ENCODE measurements around the gene TRIM50. TPM values are rescaled to one million over a fixed set of nuclear protein-coding genes. Genes with fewer than 3 reads are reported as not detected.

Gene TRIM50
- total RNA-seq, 3 donors from 2014 or later (not counting 1 experiment from before 2014, with no cell fraction given): not detected

GRCh38 chr7:73338321-73338720 is 10.4 kb upstream of the TRIM50 start:
- Mint-ChIP-seq H3K27me3 (ENCODE audit: low read depth in 2 of 2) (no peaks in the 10 kb centered on the region), H3K4me3 (no peak overlapping the region), H3K4me1 (peaks cover 0 to 5% of the 10 kb centered on the region in 2 donors), H3K9me3 (no peaks in the 10 kb centered on the region), H3K27ac (no peak overlapping the region), H3K36me3 (no peaks in the 10 kb centered on the region)
- Histone ChIP-seq H3K4me1 (ENCODE audit: control insufficient read depth, insufficient read depth, low read length) (no peaks in the 10 kb centered on the region), H3K9me3 (ENCODE audit: control insufficient read depth, insufficient read depth, low read length) (no peaks in the 10 kb centered on the region), H3K36me3 (ENCODE audit: control insufficient read depth, insufficient read depth, low read length) (no peaks in the 10 kb centered on the region), H3K4me3 (ENCODE audit: low read length) (no peak overlapping the region), H3K27ac (ENCODE audit: low read length) (no peak overlapping the region), H3K27me3 (ENCODE audit: control insufficient read depth, insufficient read depth, low read length) (no peaks in the 10 kb centered on the region)
- DNase-seq: no peak
- intact Hi-C loops (cut with micrococcal nuclease): no loop called here
- TF ChIP-seq, protein P1, sequence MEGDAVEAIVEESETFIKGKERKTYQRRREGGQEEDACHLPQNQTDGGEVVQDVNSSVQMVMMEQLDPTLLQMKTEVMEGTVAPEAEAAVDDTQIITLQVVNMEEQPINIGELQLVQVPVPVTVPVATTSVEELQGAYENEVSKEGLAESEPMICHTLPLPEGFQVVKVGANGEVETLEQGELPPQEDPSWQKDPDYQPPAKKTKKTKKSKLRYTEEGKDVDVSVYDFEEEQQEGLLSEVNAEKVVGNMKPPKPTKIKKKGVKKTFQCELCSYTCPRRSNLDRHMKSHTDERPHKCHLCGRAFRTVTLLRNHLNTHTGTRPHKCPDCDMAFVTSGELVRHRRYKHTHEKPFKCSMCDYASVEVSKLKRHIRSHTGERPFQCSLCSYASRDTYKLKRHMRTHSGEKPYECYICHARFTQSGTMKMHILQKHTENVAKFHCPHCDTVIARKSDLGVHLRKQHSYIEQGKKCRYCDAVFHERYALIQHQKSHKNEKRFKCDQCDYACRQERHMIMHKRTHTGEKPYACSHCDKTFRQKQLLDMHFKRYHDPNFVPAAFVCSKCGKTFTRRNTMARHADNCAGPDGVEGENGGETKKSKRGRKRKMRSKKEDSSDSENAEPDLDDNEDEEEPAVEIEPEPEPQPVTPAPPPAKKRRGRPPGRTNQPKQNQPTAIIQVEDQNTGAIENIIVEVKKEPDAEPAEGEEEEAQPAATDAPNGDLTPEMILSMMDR (IDR thresholded peaks at IDR 0.05): no peak
- ATAC-seq: no peak
- WGBS (ENCODE audit: insufficient coverage): 82% methylated on average over 10 of the region's 10 CpGs

DNA sequence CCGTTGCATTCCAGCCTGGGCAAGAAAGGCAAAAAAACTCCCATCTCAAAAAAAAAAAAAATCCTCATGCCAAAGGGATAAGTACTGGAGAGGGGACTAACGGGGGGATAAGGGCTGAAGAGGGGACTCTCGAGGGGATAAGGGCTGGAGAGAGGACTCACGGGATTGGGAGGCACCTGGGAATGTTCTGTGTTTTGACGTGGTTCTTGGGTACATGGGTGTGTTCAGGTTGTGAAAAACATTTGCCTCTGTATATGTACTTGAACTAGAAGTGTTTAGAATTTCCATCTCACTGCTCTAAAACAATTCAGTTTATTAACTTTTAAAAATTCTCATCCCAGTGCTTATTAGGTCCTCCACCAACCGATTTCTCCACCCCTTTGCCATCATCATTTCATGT is 4.6 kb upstream of the TRIM50 start:
- Histone ChIP-seq H3K9me3 (ENCODE audit: control insufficient read depth, insufficient read depth, low read length) (no peaks in the 10 kb centered on the region), H3K27ac (ENCODE audit: low read length) (no peak overlapping the region), H3K4me1 (ENCODE audit: control insufficient read depth, insufficient read depth, low read length) (no peaks in the 10 kb centered on the region), H3K27me3 (ENCODE audit: control insufficient read depth, insufficient read depth, low read length) (no peaks in the 10 kb centered on the region), H3K36me3 (ENCODE audit: control insufficient read depth, insufficient read depth, low read length) (no peaks in the 10 kb centered on the region), H3K4me3 (ENCODE audit: low read length) (no peak overlapping the region)
- Mint-ChIP-seq H3K27ac (no peak overlapping the region), H3K9me3 (no peaks in the 10 kb centered on the region), H3K27me3 (ENCODE audit: low read depth in 2 of 2) (peaks cover 0 to 7% of the 10 kb centered on the region in 2 donors), H3K4me3 (no peak overlapping the region), H3K4me1 (peaks cover 0 to 8% of the 10 kb centered on the region in 2 donors), H3K36me3 (no peaks in the 10 kb centered on the region)
- intact Hi-C loops (cut with micrococcal nuclease): no loop called here
- 75% methylated on average over 5 of the region's 6 CpGs for WGBS (ENCODE audit: insufficient coverage)
- DNase-seq (no peak), ATAC-seq (no peak)
- TF ChIP-seq, protein P1 (IDR thresholded peaks at IDR 0.05): no peak

DNA sequence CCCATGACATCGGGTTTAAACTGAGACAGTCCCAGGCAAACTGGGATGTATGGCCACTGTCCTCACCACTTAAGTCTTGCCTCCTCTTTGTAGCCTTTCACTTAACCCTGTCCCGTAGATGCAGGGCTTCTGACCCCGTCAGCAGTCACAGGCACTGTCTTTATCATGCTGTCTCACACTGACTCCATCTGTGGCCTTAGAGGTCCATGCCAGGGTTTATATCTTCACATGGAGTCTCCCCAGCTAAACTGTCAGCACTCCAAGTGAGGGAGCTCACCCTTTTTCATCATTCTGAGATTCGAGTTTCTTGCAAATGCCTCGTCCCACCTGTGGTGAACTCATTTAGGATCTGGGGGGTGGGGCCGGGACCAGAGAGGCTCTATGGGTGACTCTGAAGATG is 2.9 kb upstream of the TRIM50 start:
- ATAC-seq: no peak
- Histone ChIP-seq H3K27ac (ENCODE audit: low read length) (no peak overlapping the region), H3K4me3 (ENCODE audit: low read length) (no peak overlapping the region), H3K9me3 (ENCODE audit: control insufficient read depth, insufficient read depth, low read length) (no peaks in the 10 kb centered on the region), H3K36me3 (ENCODE audit: control insufficient read depth, insufficient read depth, low read length) (no peaks in the 10 kb centered on the region), H3K4me1 (ENCODE audit: control insufficient read depth, insufficient read depth, low read length) (no peaks in the 10 kb centered on the region), H3K27me3 (ENCODE audit: control insufficient read depth, insufficient read depth, low read length) (no peaks in the 10 kb centered on the region)
- intact Hi-C loops (cut with micrococcal nuclease): no loop called here
- TF ChIP-seq, protein P1 (IDR thresholded peaks at IDR 0.05): no peak
- H3K27me3 Mint-ChIP-seq (ENCODE audit: low read depth in 2 of 2): peaks cover 0 to 7% of the 10 kb centered on the region in 2 donors
- WGBS (ENCODE audit: insufficient coverage): 77% methylated on average over 6 of the region's 6 CpGs
- H3K4me1 Mint-ChIP-seq: peaks cover 0 to 8% of the 10 kb centered on the region in 2 donors
- H3K36me3 Mint-ChIP-seq: no peaks in the 10 kb centered on the region
- H3K4me3 Mint-ChIP-seq: no peak overlapping the region
- DNase-seq: no peak
- H3K27ac Mint-ChIP-seq: no peak overlapping the region
- H3K9me3 Mint-ChIP-seq: no peaks in the 10 kb centered on the region

- no peaks in the 10 kb centered on the region for H3K9me3 ChIP-seq (ENCODE audit: control insufficient read depth, insufficient read depth, low read length)
- H3K36me3 ChIP-seq (ENCODE audit: control insufficient read depth, insufficient read depth, low read length): no peaks in the 10 kb centered on the region
- H3K4me3 ChIP-seq (ENCODE audit: low read length): no peak overlapping the region
- DNase-seq: no peak
- Mint-ChIP-seq H3K36me3 (no peaks in the 10 kb centered on the region), H3K4me3 (no peak overlapping the region), H3K4me1 (peaks cover 0 to 8% of the 10 kb centered on the region in 2 donors), H3K9me3 (no peaks in the 10 kb centered on the region), H3K27ac (no peak overlapping the region), H3K27me3 (ENCODE audit: low read depth in 2 of 2) (peaks cover 0 to 7% of the 10 kb centered on the region in 2 donors)
- ATAC-seq: no peak
- H3K27me3 ChIP-seq (ENCODE audit: control insufficient read depth, insufficient read depth, low read length): no peaks in the 10 kb centered on the region
- no peaks in the 10 kb centered on the region for H3K4me1 ChIP-seq (ENCODE audit: control insufficient read depth, insufficient read depth, low read length)
- WGBS (ENCODE audit: insufficient coverage): 65% methylated on average over 11 of the region's 11 CpGs
- H3K27ac ChIP-seq (ENCODE audit: low read length): no peak overlapping the region
- intact Hi-C loops (cut with micrococcal nuclease): no loop called here
- TF ChIP-seq, protein P1 (IDR thresholded peaks at IDR 0.05): no peak
Measured at GRCh38 chr7:73329861-73330581, 2.1 kb upstream of the TRIM50 start.

Data from natural killer cell (primary cell).